Measurements from ENCODE around the gene TSSK2. TPM values are rescaled to one million over a fixed set of nuclear protein-coding genes. Genes with fewer than 3 reads are reported as not detected.
A peak's percentile ranks its signal among the peaks of the same experiment; 100 is the strongest.

TSSK2 gene
- total RNA-seq, 4 donors from 2014 or later = not detected

GRCh38 chr22:19125011-19125410 is 6.1 kb upstream of the TSSK2 start:
- intact Hi-C loops (cut with DNase I; ENCODE audit: low total_unique reads) = no loop called here
- Histone ChIP-seq H3K27me3 (no peaks in the 10 kb centered on the region), H3K4me1 (peaks cover 9 to 20% (median 18%) of the 10 kb centered on the region in 4 donors), H3K36me3 (no peaks in the 10 kb centered on the region), H3K27ac (no peak overlapping the region), H3K4me3 (no peak overlapping the region), H3K9me3 (no peaks in the 10 kb centered on the region)
- in situ Hi-C loops (cut with MboI; ENCODE audit: low pct_ligation_motif_present in 1 of 4, low pct_unique_long_range_greater_than_20kb in 1 of 4, low sequenced_read_pairs in 3 of 4) = loop anchor here in 1 of 4 donors (25.0 kb wide), 1 partner anchor 512 kb away; no protein-coding TSS in a partner anchor
- no peak for DNase-seq
- no peak for TF ChIP-seq POLR2A (IDR thresholded peaks at IDR 0.05)
- no peak for TF ChIP-seq EP300 (IDR thresholded peaks at IDR 0.05; ENCODE audit: low read depth)
- TF ChIP-seq POLR2AphosphoS5 (IDR thresholded peaks at IDR 0.05) = no peak
- TF ChIP-seq CTCF (IDR thresholded peaks at IDR 0.05) = no peak
- 97% methylated on average over 11 of the region's 11 CpGs; no CpG with 5 or more reads in 1 of the 2 donors for WGBS, 2 donors (ENCODE audit: low coverage in 1 of 2)

- no peaks in the 10 kb centered on the region for H3K27me3 ChIP-seq
- no peaks in the 10 kb centered on the region for H3K9me3 ChIP-seq
- no peak for TF ChIP-seq POLR2A (IDR thresholded peaks at IDR 0.05)
- in situ Hi-C loops (cut with MboI; ENCODE audit: low pct_ligation_motif_present in 1 of 4, low pct_unique_long_range_greater_than_20kb in 1 of 4, low sequenced_read_pairs in 3 of 4) (loop anchor here in 1 of 4 donors (25.0 kb wide), 1 partner anchor 512 kb away; no protein-coding TSS in a partner anchor), intact Hi-C loops (cut with DNase I; ENCODE audit: low total_unique reads) (no loop called here)
- H3K27ac ChIP-seq = no peak overlapping the region
- DNase-seq = no peak
- H3K4me3 ChIP-seq = no peak overlapping the region
- no peaks in the 10 kb centered on the region for H3K36me3 ChIP-seq
- peaks cover 4 to 14% (median 11%) of the 10 kb centered on the region in 4 donors for H3K4me1 ChIP-seq
- 85% methylated on average over 21 of the region's 21 CpGs; no CpG with 5 or more reads in 1 of the 2 donors for WGBS, 2 donors (ENCODE audit: low coverage in 1 of 2)
Observed at GRCh38 chr22:19125474-19126308, 5.4 kb upstream of the TSSK2 start.

- DNase-seq = no peak
- Histone ChIP-seq H3K27me3 (no peaks in the 10 kb centered on the region), H3K27ac (no peak overlapping the region), H3K4me1 (peaks cover 0 to 7% (median 6%) of the 10 kb centered on the region in 4 donors), H3K36me3 (no peaks in the 10 kb centered on the region), H3K4me3 (no peak overlapping the region), H3K9me3 (no peaks in the 10 kb centered on the region)
- intact Hi-C loops (cut with DNase I; ENCODE audit: low total_unique reads) (no loop called here), in situ Hi-C loops (cut with MboI; ENCODE audit: low pct_ligation_motif_present in 1 of 4, low pct_unique_long_range_greater_than_20kb in 1 of 4, low sequenced_read_pairs in 3 of 4) (loop anchor here in 1 of 4 donors (25.0 kb wide), 1 partner anchor 511 kb away; no protein-coding TSS in a partner anchor)
- 74 to 87% methylated on average over 6 to 17 of the region's 19 CpGs for WGBS, 2 donors (ENCODE audit: low coverage in 1 of 2)
- no peak for TF ChIP-seq EP300 (IDR thresholded peaks at IDR 0.05; ENCODE audit: low read depth)
- TF ChIP-seq POLR2AphosphoS5 (IDR thresholded peaks at IDR 0.05) = no peak
- TF ChIP-seq CTCF (IDR thresholded peaks at IDR 0.05) = no peak
- TF ChIP-seq POLR2A (IDR thresholded peaks at IDR 0.05) = no peak
Observed at GRCh38 chr22:19126309-19127273, 4.5 kb upstream of the TSSK2 start.

- TF ChIP-seq POLR2AphosphoS5 (IDR thresholded peaks at IDR 0.05) (no peak), CTCF (IDR thresholded peaks at IDR 0.05) (peak in 1 of 5 experiments; percentile 14)
- no peaks in the 10 kb centered on the region for H3K36me3 ChIP-seq
- DNase-seq = peak; percentile 35
- no peak overlapping the region for H3K27ac ChIP-seq
- no peak overlapping the region for H3K4me3 ChIP-seq
- in situ Hi-C loops (cut with MboI; ENCODE audit: low pct_ligation_motif_present in 1 of 4, low pct_unique_long_range_greater_than_20kb in 1 of 4, low sequenced_read_pairs in 3 of 4) (loop anchor here in 1 of 4 donors (25.0 kb wide), 1 partner anchor 510 kb away; no protein-coding TSS in a partner anchor), intact Hi-C loops (cut with DNase I; ENCODE audit: low total_unique reads) (no loop called here)
- 56 to 80% methylated on average over 3 to 16 of the region's 16 CpGs for WGBS, 2 donors (ENCODE audit: low coverage in 1 of 2)
- H3K27me3 ChIP-seq = no peaks in the 10 kb centered on the region
- peaks cover 0 to 7% (median 6%) of the 10 kb centered on the region in 4 donors for H3K4me1 ChIP-seq
- no peaks in the 10 kb centered on the region for H3K9me3 ChIP-seq
Observed at GRCh38 chr22:19127329-19128008, 3.6 kb upstream of the TSSK2 start.

All from transverse colon (tissue), 4 donors.